HUES6 (cell line): ENCODE results near the gene GAS2L1.

Experiments
- H3K27ac ChIP-seq: 2 replicates; pipeline ENCODE4 v1.7.0; 2013; ENCODE audit warnings: low read depth, mild to moderate bottlenecking, low read length, inconsistent platforms
- H3K27me3 ChIP-seq: 2 replicates; pipeline ENCODE4 v1.6.1; 2013; ENCODE audit warnings: low read length; ENCODE audit not compliant: control insufficient read depth, insufficient read depth
- H3K36me3 ChIP-seq: 2 replicates; pipeline ENCODE4 v1.6.1; 2013; ENCODE audit warnings: low read length; ENCODE audit not compliant: control insufficient read depth, insufficient read depth
- H3K4me1 ChIP-seq: 2 replicates; pipeline ENCODE4 v1.6.1; 2013; ENCODE audit warnings: low read length; ENCODE audit not compliant: control insufficient read depth, insufficient read depth
- H3K4me3 ChIP-seq: 2 replicates; pipeline ENCODE4 v1.5.1; 2013; ENCODE audit warnings: low read depth, low read length
- H3K9ac ChIP-seq: one replicate; pipeline ENCODE4 v1.6.1; 2013; ENCODE audit warnings: mild to moderate bottlenecking, low read length
- H3K9me3 ChIP-seq: 2 replicates; pipeline ENCODE4 v1.6.1; 2013; ENCODE audit warnings: low read depth, low read length; ENCODE audit not compliant: control insufficient read depth, insufficient read depth

The GAS2L1 gene

GRCh38 chr22:29306175-29306834 is at the start of gene GAS2L1:
TSS of gene GAS2L1 (plus strand) at chr22:29306650. CDS start at chr22:29308106, 1,456 bp downstream.
- H3K9me3 ChIP-seq: no peaks in the 10 kb centered on the region
- H3K9ac ChIP-seq: peak within 1 kb of the TSS; percentile 84
- peaks cover 29% of the 10 kb centered on the region for H3K4me1 ChIP-seq
- H3K36me3 ChIP-seq: no peaks in the 10 kb centered on the region
- H3K27ac ChIP-seq: peak within 1 kb of the TSS; percentile 98; the same call in 1 of the 2 replicates
- peak within 1 kb of the TSS; percentile 71 for H3K4me3 ChIP-seq
- H3K27me3 ChIP-seq: no peaks in the 10 kb centered on the region

- H3K4me3 ChIP-seq: no peak overlapping the region
- no peaks in the 10 kb centered on the region for H3K4me1 ChIP-seq
- no peak overlapping the region for H3K9ac ChIP-seq
- H3K27ac ChIP-seq: no peak overlapping the region
- no peaks in the 10 kb centered on the region for H3K27me3 ChIP-seq
- no peaks in the 10 kb centered on the region for H3K9me3 ChIP-seq
- peaks cover 23% of the 10 kb centered on the region for H3K36me3 ChIP-seq
These were observed 48.7 kb upstream of the GAS2L1 start for GRCh38 chr22:29257751-29258181.

GRCh38 chr22:29258407-29259252 is 47.8 kb upstream of the GAS2L1 start:
- H3K4me1 ChIP-seq: no peaks in the 10 kb centered on the region
- H3K36me3 ChIP-seq: peaks cover 26% of the 10 kb centered on the region
- H3K9ac ChIP-seq: no peak overlapping the region
- H3K4me3 ChIP-seq: no peak overlapping the region
- H3K9me3 ChIP-seq: no peaks in the 10 kb centered on the region
- no peaks in the 10 kb centered on the region for H3K27me3 ChIP-seq
- no peak overlapping the region for H3K27ac ChIP-seq

- no peaks in the 10 kb centered on the region for H3K27me3 ChIP-seq
These were observed 47.1 kb upstream of the GAS2L1 start for GRCh38 chr22:29259253-29259899.

GRCh38 chr22:29260031-29260560 is 46.4 kb upstream of the GAS2L1 start:
- Histone ChIP-seq H3K36me3 (peaks cover 38% of the 10 kb centered on the region), H3K4me3 (no peak overlapping the region), H3K27me3 (no peaks in the 10 kb centered on the region), H3K4me1 (no peaks in the 10 kb centered on the region), H3K27ac (no peak overlapping the region), H3K9me3 (no peaks in the 10 kb centered on the region), H3K9ac (no peak overlapping the region)

More at GRCh38 chr22:29259253-29259899, 47.1 kb upstream of the GAS2L1 start:
- H3K4me3 ChIP-seq: no peak overlapping the region
- no peak overlapping the region for H3K9ac ChIP-seq
- H3K36me3 ChIP-seq: peaks cover 34% of the 10 kb centered on the region
- H3K9me3 ChIP-seq: no peaks in the 10 kb centered on the region
- no peaks in the 10 kb centered on the region for H3K4me1 ChIP-seq
- no peak overlapping the region for H3K27ac ChIP-seq

GRCh38 chr22:29260601-29261315 is 45.7 kb upstream of the GAS2L1 start:
- H3K36me3 ChIP-seq: peaks cover 45% of the 10 kb centered on the region
- no peak overlapping the region for H3K9ac ChIP-seq
- H3K27me3 ChIP-seq: no peaks in the 10 kb centered on the region
- H3K9me3 ChIP-seq: no peaks in the 10 kb centered on the region
- no peaks in the 10 kb centered on the region for H3K4me1 ChIP-seq
- no peak overlapping the region for H3K27ac ChIP-seq
- no peak overlapping the region for H3K4me3 ChIP-seq

GRCh38 chr22:29263791-29264276 is 42.6 kb upstream of the GAS2L1 start:
- Histone ChIP-seq H3K27me3 (no peaks in the 10 kb centered on the region), H3K27ac (no peak overlapping the region), H3K4me1 (peaks cover 13% of the 10 kb centered on the region), H3K9ac (no peak overlapping the region), H3K4me3 (no peak overlapping the region), H3K9me3 (no peaks in the 10 kb centered on the region), H3K36me3 (peaks cover 53% of the 10 kb centered on the region)

GRCh38 chr22:29265305-29265704 is 41.1 kb upstream of the GAS2L1 start:
- Histone ChIP-seq H3K9me3 (no peaks in the 10 kb centered on the region), H3K27ac (no peak overlapping the region), H3K4me1 (peaks cover 21% of the 10 kb centered on the region), H3K27me3 (no peaks in the 10 kb centered on the region), H3K36me3 (peaks cover 53% of the 10 kb centered on the region), H3K4me3 (no peak overlapping the region), H3K9ac (no peak overlapping the region)

- Histone ChIP-seq H3K4me3 (peak overlapping the region; percentile 81; the same call in 1 of the 2 replicates), H3K36me3 (peaks cover 53% of the 10 kb centered on the region), H3K27ac (0 out of 2 replicates have a peak overlapping the region, but pooled peaks have one; percentile 100), H3K27me3 (no peaks in the 10 kb centered on the region), H3K4me1 (peaks cover 27% of the 10 kb centered on the region), H3K9ac (peak overlapping the region; percentile 9), H3K9me3 (no peaks in the 10 kb centered on the region)
These were observed 40.5 kb upstream of the GAS2L1 start for GRCh38 chr22:29265929-29266328.
